Parathyroid adenoma (tissue), 2 donors: ENCODE results near the gene MYO1B.
"Not testable (repeated sequence)": the region's sequence is repeated elsewhere in the genome, so short reads cannot be mapped to it uniquely, and the experiment has no call there.

Source experiments
- H2AFZ ChIP-seq: fragments of 300-600 bp; sonication (generic); one replicate; pipeline ENCODE4 v1.7.0; 2017; ENCODE audit warnings: antibody characterized with exemption, mild to moderate bottlenecking
- H3K27ac ChIP-seq: fragments of 300-600 bp; sonication (generic); one replicate; pipeline ENCODE4 v1.7.0; 2017
- H3K27me3 ChIP-seq: fragments of 300-600 bp; sonication (generic); one replicate; pipeline ENCODE4 v1.7.0; 2017; ENCODE audit warnings: low read length; ENCODE audit not compliant: control insufficient read depth, insufficient read depth
- H3K36me3 ChIP-seq: fragments of 300-600 bp; sonication (generic); one replicate; pipeline ENCODE4 v1.7.0; 2017; ENCODE audit warnings: low read length; ENCODE audit not compliant: control insufficient read depth, insufficient read depth
- H3K4me1 ChIP-seq: fragments of 300-600 bp; sonication (generic); one replicate; pipeline ENCODE4 v1.7.0; 2017; ENCODE audit warnings: control low read depth
- H3K4me2 ChIP-seq: fragments of 300-600 bp; sonication (generic); one replicate; pipeline ENCODE4 v1.7.0; 2017; ENCODE audit warnings: low read length
- H3K4me3 ChIP-seq: fragments of 300-600 bp; sonication (generic); one replicate; pipeline ENCODE4 v1.7.0; 2017; ENCODE audit warnings: low read depth, low read length
- H3K79me2 ChIP-seq: fragments of 300-600 bp; sonication (generic); one replicate; pipeline ENCODE4 v1.7.0; 2017; ENCODE audit warnings: control low read depth
- H3K9ac ChIP-seq: fragments of 300-600 bp; sonication (generic); one replicate; pipeline ENCODE4 v1.7.0; 2017; ENCODE audit warnings: mild to moderate bottlenecking
- H3K9me3 ChIP-seq: fragments of 300-600 bp; sonication (generic); one replicate; pipeline ENCODE4 v1.7.0; 2017; ENCODE audit warnings: low read length; ENCODE audit not compliant: control insufficient read depth
- TF ChIP-seq, protein P1 (sequence below): fragments of 300-600 bp; sonication (generic); IDR thresholded peaks from one replicate; pipeline ENCODE4 v1.7.0; 2017; ENCODE audit warnings: antibody characterized with exemption, mild to moderate bottlenecking
- donor health status: primary hyperparathyroidism.

MYO1B gene

DNA sequence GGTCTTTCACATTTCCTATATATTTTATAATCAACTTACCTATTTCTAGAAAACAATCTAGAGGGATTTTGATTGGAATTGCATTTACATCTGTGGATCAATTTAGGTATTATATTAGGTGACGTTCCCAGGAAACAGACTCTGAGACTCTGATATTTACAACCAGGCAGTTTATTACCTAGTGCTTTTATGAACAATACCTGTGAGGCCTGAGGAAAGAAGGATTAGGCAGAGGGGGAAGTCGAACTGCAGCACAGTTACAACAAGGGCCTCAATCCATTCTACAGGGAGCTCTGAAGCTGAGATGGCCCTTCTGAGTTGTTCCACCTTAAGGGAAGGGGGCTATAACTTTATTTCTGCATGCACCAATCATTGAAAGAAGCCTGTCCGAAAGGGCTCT is 206.9 kb downstream of the MYO1B start:
- H3K79me2 ChIP-seq: no peaks in the 10 kb centered on the region
- TF ChIP-seq, protein P1, sequence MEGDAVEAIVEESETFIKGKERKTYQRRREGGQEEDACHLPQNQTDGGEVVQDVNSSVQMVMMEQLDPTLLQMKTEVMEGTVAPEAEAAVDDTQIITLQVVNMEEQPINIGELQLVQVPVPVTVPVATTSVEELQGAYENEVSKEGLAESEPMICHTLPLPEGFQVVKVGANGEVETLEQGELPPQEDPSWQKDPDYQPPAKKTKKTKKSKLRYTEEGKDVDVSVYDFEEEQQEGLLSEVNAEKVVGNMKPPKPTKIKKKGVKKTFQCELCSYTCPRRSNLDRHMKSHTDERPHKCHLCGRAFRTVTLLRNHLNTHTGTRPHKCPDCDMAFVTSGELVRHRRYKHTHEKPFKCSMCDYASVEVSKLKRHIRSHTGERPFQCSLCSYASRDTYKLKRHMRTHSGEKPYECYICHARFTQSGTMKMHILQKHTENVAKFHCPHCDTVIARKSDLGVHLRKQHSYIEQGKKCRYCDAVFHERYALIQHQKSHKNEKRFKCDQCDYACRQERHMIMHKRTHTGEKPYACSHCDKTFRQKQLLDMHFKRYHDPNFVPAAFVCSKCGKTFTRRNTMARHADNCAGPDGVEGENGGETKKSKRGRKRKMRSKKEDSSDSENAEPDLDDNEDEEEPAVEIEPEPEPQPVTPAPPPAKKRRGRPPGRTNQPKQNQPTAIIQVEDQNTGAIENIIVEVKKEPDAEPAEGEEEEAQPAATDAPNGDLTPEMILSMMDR: no peak

DNA sequence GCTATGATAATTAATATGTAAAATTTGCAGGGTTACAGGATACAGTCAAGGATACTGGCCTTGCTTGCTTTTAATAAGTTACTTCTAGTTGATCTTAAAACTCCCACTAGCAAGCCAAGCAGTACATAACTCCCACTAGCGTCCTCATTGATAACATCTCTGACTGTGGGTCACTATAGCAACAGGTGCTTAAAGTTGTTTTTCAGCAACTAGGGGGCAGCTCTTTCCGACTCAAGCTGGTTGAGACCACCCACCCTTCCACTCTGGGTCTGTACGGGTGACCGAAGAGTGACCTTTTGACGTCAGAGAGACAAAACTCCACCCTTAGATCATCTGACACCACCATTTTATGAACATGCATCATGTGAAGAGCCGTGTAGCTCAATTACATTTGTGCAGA is 208.6 kb downstream of the MYO1B start:
- TF ChIP-seq, protein P1: no peak
- no peak overlapping the region for H3K4me2 ChIP-seq
- no peaks in the 10 kb centered on the region for H3K79me2 ChIP-seq
- no peak overlapping the region for H3K27ac ChIP-seq
- H2AFZ ChIP-seq: no peak overlapping the region
- H3K27me3 ChIP-seq: no peaks in the 10 kb centered on the region
- no peaks in the 10 kb centered on the region for H3K9me3 ChIP-seq
- no peak overlapping the region for H3K9ac ChIP-seq
- H3K36me3 ChIP-seq: peaks cover under 1% of the 10 kb centered on the region
- no peaks in the 10 kb centered on the region for H3K4me1 ChIP-seq
- H3K4me3 ChIP-seq: no peak overlapping the region

More for the DNA sequence above, 206.9 kb downstream of the MYO1B start:
- no peak overlapping the region for H2AFZ ChIP-seq
- H3K4me2 ChIP-seq: no peak overlapping the region
- no peaks in the 10 kb centered on the region for H3K27me3 ChIP-seq
- H3K4me3 ChIP-seq: no peak overlapping the region
- H3K27ac ChIP-seq: no peak overlapping the region
- no peaks in the 10 kb centered on the region for H3K36me3 ChIP-seq
- no peaks in the 10 kb centered on the region for H3K9me3 ChIP-seq
- H3K4me1 ChIP-seq: no peaks in the 10 kb centered on the region
- H3K9ac ChIP-seq: no peak overlapping the region

DNA sequence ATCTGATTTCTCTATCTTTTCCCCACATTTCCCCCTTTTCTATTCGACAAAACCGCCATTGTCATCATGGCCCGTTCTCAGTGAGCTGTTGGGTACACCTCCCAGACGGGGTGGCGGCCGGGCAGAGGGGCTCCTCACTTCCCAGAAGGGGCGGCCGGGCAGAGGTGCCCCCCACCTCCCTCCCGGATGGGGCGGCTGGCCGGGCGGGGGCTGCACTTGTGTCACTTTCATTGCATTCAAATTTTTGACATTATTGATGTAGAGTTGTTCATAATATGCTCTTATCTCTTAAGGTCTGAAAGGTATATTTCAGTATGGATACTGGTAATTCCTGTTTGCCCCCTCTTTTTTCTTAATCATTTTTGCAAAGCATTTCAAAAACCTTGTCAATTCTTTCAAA is 211.3 kb downstream of the MYO1B start:
- not testable (repeated sequence) for H3K27ac ChIP-seq, H3K9ac ChIP-seq, H3K4me3 ChIP-seq, H3K4me1 ChIP-seq, H3K36me3 ChIP-seq, H3K79me2 ChIP-seq, H3K9me3 ChIP-seq, H3K4me2 ChIP-seq, H3K27me3 ChIP-seq, H2AFZ ChIP-seq

DNA sequence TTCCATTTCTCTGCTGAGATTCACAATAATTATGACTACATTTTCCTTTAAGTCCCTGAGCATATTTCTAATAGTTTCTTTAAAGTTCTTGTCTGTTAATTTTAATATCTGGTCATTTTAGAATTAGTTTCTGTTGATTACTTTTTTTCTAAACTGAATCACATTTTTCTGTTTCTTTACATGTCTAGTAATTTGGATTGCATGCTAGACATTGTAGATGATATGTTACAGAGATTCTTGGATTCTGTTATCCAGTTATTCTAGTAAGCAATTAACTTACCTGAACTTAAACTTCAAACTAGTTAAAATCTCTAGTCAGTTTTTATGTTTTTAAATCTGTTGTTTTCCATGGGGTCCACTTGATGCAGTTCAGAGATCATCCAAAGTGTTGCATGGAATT is 214.0 kb downstream of the MYO1B start:
- H3K9me3 ChIP-seq: no peaks in the 10 kb centered on the region
- no peaks in the 10 kb centered on the region for H3K79me2 ChIP-seq
- H3K27me3 ChIP-seq: no peaks in the 10 kb centered on the region
- no peak overlapping the region for H2AFZ ChIP-seq
- no peak overlapping the region for H3K4me2 ChIP-seq
- H3K4me1 ChIP-seq: no peaks in the 10 kb centered on the region
- H3K27ac ChIP-seq: no peak overlapping the region
- peaks cover 3% of the 10 kb centered on the region for H3K36me3 ChIP-seq
- no peak overlapping the region for H3K4me3 ChIP-seq
- H3K9ac ChIP-seq: no peak overlapping the region
- TF ChIP-seq, protein P1: no peak

DNA sequence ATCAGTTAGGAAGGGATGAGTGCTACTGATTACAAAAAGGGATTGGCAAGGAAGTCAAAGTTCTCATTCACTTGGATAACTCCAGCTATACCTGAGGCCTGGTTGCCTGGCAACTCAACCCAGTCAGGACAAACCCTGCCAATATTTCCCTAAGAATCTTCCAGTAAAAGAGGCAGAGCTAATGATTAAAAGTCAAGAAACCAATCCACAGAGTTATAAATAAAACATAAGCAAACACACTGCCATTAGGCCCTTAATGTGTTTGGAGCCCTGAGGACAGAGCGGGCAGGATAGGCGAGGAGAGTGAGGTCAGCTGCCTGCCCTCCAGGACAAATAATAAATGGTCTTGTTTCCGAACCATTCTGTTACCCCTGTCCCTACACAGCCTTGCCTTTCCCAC is 217.2 kb downstream of the MYO1B start:
- Histone ChIP-seq H2AFZ (no peak overlapping the region), H3K4me2 (no peak overlapping the region), H3K27ac (no peak overlapping the region), H3K36me3 (peaks cover 3% of the 10 kb centered on the region), H3K9ac (no peak overlapping the region), H3K79me2 (no peaks in the 10 kb centered on the region), H3K27me3 (no peaks in the 10 kb centered on the region), H3K9me3 (no peaks in the 10 kb centered on the region), H3K4me1 (no peaks in the 10 kb centered on the region), H3K4me3 (no peak overlapping the region)
- TF ChIP-seq, protein P1: no peak
